Activated CD4-positive, alpha-beta memory T cell treated with anti-CD3 and anti-CD28 coated beads, Interleukin-2, amount 10 ng/mL, durations not matched to agents 7 days and 5 days (primary cell): Measurements from ENCODE around the gene EYS. TPM values are rescaled to one million over a fixed set of nuclear protein-coding genes. Genes with fewer than 3 reads are reported as not detected.

Experiments used
- CTCF ChIA-PET: fragments of 350-600 bp; sonication (Branson Sonifier 250); formaldehyde crosslinking; loops from one replicate; lab custom pipeline; 2021; ENCODE audit warnings: antibody characterized with exemption, inconsistent platforms; lab: Charles Lee
- POLR2A ChIA-PET: fragments of 350-600 bp; sonication (Branson Sonifier 250); formaldehyde crosslinking; loops from one replicate; lab custom pipeline; 2021; ENCODE audit warnings: antibody characterized with exemption; lab: Charles Lee
- DNase-seq: peaks from one replicate; pipeline ENCODE4 v3.0.0-alpha.2; 2020
- H3K27ac Mint-ChIP-seq: one replicate; pipeline ENCODE4 v1.8.0; 2021; ENCODE audit warnings: mild to moderate bottlenecking, mixed read lengths
- H3K27me3 Mint-ChIP-seq: one replicate; pipeline ENCODE4 v1.8.0; 2021; ENCODE audit warnings: mixed read lengths
- H3K36me3 Mint-ChIP-seq: one replicate; pipeline ENCODE4 v1.8.0; 2021; ENCODE audit warnings: low read depth, mixed read lengths
- H3K4me1 Mint-ChIP-seq: one replicate; pipeline ENCODE4 v1.8.0; 2021; ENCODE audit warnings: mixed read lengths
- H3K4me3 Mint-ChIP-seq: one replicate; pipeline ENCODE4 v1.8.0; 2021; ENCODE audit warnings: mild to moderate bottlenecking, mixed read lengths
- H3K9me3 Mint-ChIP-seq: one replicate; pipeline ENCODE4 v1.8.0; 2021; ENCODE audit warnings: mixed read lengths
- total RNA-seq, 2 experiments: library from RNA; stranded (reverse); gene quantifications; one replicate each; pipeline ENCODE4 v1.2.3, GENCODE V29; 2021

EYS gene
- total RNA-seq, 2 experiments from 2014 or later: not detected

- DNase-seq: no peak
- Mint-ChIP-seq H3K9me3 (no peaks in the 10 kb centered on the region), H3K36me3 (no peaks in the 10 kb centered on the region), H3K27me3 (peaks cover 4% of the 10 kb centered on the region), H3K4me1 (no peaks in the 10 kb centered on the region), H3K4me3 (no peak overlapping the region), H3K27ac (no peak overlapping the region)
- POLR2A ChIA-PET: no interaction called here
- CTCF ChIA-PET: no interaction called here
Measured at GRCh38 chr6:63799813-63800212, 1907.2 kb downstream of the EYS start.

DNA sequence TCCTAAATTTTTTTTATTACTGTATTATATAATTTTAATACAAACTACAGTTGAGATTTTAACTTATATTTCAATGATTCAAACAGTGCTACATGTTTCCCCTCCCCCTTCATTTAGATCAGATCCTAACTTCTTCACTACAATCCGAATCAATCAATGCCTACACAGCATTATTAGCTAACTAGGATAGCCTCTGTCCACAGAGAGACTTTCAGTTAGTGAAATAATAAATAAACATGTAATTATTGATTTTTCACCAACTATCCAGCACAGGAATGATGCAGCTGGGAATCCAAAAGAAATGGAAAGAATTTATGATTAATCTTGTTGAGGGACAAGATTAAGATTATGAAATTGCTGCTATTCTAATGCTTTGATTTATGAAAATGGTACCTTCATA lies 1907.7 kb downstream of the EYS start:
- Mint-ChIP-seq H3K27me3 (peaks cover 4% of the 10 kb centered on the region), H3K4me1 (no peaks in the 10 kb centered on the region), H3K36me3 (no peaks in the 10 kb centered on the region), H3K9me3 (no peaks in the 10 kb centered on the region), H3K4me3 (no peak overlapping the region), H3K27ac (no peak overlapping the region)
- DNase-seq: no peak
- ChIA-PET POLR2A (no interaction called here), CTCF (no interaction called here)

DNA sequence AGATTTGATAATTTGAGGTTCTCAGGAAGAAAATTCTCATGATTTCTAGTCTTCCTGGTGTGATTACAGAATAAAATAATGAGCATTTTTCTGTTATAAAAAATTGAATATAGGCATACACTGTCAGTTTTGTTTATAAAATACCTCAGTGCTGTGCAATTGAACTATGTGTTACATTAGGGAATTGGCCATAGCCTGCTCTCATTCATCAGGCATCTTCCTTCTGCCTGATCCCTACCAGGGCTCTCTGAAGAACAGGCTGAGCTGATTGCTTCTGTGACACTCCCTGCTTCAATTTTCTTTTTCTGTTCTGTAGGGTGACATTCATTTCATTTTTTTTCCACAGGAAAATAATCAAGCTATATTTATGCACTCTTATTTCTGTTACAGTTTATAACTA lies 1908.6 kb downstream of the EYS start:
- Mint-ChIP-seq H3K9me3 (no peaks in the 10 kb centered on the region), H3K27me3 (peaks cover 4% of the 10 kb centered on the region), H3K27ac (no peak overlapping the region), H3K4me3 (no peak overlapping the region), H3K36me3 (no peaks in the 10 kb centered on the region), H3K4me1 (no peaks in the 10 kb centered on the region)
- ChIA-PET CTCF (no interaction called here), POLR2A (no interaction called here)
- no peak for DNase-seq

DNA sequence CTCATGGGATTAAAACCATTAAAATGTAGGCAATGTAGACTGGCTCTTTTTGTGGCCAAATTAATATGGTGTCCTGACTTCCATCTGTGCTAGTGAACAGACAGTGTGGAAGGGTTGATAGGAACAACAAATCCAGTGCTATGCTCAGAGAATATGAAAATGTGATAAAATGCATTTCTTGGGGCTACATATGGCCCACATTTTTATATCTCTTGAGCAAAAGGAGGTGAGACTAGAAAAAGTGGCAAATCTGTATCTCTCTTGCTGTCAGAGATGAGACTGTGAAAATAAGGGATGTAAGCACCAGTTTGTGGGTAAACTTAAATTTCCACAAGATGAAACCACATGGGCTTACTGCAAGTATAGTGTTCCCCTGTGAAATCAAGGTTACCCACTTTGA lies 1909.3 kb downstream of the EYS start:
- peaks cover 4% of the 10 kb centered on the region for H3K27me3 Mint-ChIP-seq
- H3K9me3 Mint-ChIP-seq: no peaks in the 10 kb centered on the region
- ChIA-PET CTCF (no interaction called here), POLR2A (no interaction called here)
- DNase-seq: no peak
- no peak overlapping the region for H3K4me3 Mint-ChIP-seq
- no peaks in the 10 kb centered on the region for H3K36me3 Mint-ChIP-seq
- H3K27ac Mint-ChIP-seq: no peak overlapping the region
- no peaks in the 10 kb centered on the region for H3K4me1 Mint-ChIP-seq

DNA sequence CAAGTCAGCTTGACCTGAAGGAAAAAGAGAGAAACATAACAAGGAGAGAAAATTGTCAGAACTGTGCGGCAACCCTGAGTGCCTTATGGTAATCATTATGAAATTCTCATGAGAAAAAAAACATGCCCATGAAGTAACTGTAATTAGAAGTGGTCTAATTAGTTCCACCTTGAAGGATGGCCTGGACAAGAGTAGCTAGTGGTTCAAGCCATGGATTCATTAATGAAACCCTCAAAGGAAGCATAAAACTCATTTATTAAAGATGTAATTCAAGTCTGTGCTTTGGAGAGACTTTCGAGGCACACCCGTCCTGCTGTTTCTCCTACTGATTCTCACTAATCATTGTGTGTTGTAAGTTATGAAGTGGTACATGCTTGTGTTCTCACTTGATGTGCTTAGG lies 1911.2 kb downstream of the EYS start:
- Mint-ChIP-seq H3K4me3 (no peak overlapping the region), H3K9me3 (no peaks in the 10 kb centered on the region), H3K4me1 (no peaks in the 10 kb centered on the region), H3K27ac (no peak overlapping the region), H3K36me3 (no peaks in the 10 kb centered on the region), H3K27me3 (peaks cover 4% of the 10 kb centered on the region)
- POLR2A ChIA-PET: no interaction called here
- DNase-seq: no peak
- CTCF ChIA-PET: no interaction called here

DNA sequence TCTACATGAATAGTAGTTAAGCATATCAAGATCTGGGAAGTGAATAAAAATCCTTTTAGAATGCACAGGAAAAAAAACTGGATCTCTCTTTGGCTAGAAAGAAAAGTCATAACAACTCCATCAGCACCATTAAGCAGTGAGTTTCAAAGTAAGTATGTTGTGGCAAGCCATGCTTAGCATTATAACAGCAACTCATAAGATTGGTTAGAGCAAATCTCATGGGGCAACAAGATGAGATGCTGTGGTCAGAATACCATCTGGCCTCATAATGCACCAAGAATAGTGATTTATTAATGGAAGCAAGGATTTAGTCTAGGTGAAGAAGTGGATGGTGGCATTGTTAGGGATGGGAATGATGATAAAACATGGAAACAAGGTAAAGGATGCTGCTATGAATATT lies 1912.0 kb downstream of the EYS start:
- Mint-ChIP-seq H3K4me1 (no peaks in the 10 kb centered on the region), H3K27me3 (peaks cover 4% of the 10 kb centered on the region), H3K27ac (no peak overlapping the region), H3K9me3 (no peaks in the 10 kb centered on the region), H3K36me3 (no peaks in the 10 kb centered on the region), H3K4me3 (no peak overlapping the region)
- DNase-seq: no peak
- ChIA-PET POLR2A (no interaction called here), CTCF (interaction anchor here (0.9 kb wide), 1 partner anchor 196 kb away, joined by 3 read pairs; no protein-coding TSS in a partner anchor)

GRCh38 chr6:63793465-63794137 lies 1913.4 kb downstream of the EYS start:
- DNase-seq: no peak
- Mint-ChIP-seq H3K27me3 (peaks cover 3% of the 10 kb centered on the region), H3K36me3 (no peaks in the 10 kb centered on the region), H3K9me3 (no peaks in the 10 kb centered on the region), H3K4me1 (no peaks in the 10 kb centered on the region), H3K27ac (no peak overlapping the region), H3K4me3 (no peak overlapping the region)
- ChIA-PET CTCF (no interaction called here), POLR2A (no interaction called here)

GRCh38 chr6:63792736-63793464 lies 1914.1 kb downstream of the EYS start:
- no peaks in the 10 kb centered on the region for H3K36me3 Mint-ChIP-seq
- DNase-seq: no peak
- no peak overlapping the region for H3K4me3 Mint-ChIP-seq
- ChIA-PET POLR2A (interaction anchor here (0.6 kb wide), 1 partner anchor 24 kb away, joined by 3 read pairs; no protein-coding TSS in a partner anchor), CTCF (no interaction called here)
- no peak overlapping the region for H3K27ac Mint-ChIP-seq
- peaks cover 2% of the 10 kb centered on the region for H3K27me3 Mint-ChIP-seq
- no peaks in the 10 kb centered on the region for H3K4me1 Mint-ChIP-seq
- no peaks in the 10 kb centered on the region for H3K9me3 Mint-ChIP-seq

GRCh38 chr6:63790334-63790733 lies 1916.7 kb downstream of the EYS start:
- POLR2A ChIA-PET: no interaction called here
- Mint-ChIP-seq H3K27me3 (peaks cover 2% of the 10 kb centered on the region), H3K36me3 (no peaks in the 10 kb centered on the region), H3K4me3 (no peak overlapping the region), H3K4me1 (no peaks in the 10 kb centered on the region), H3K9me3 (no peaks in the 10 kb centered on the region), H3K27ac (no peak overlapping the region)
- CTCF ChIA-PET: no interaction called here
- no peak for DNase-seq

GRCh38 chr6:63789699-63790098 lies 1917.3 kb downstream of the EYS start:
- DNase-seq: no peak
- Mint-ChIP-seq H3K4me3 (no peak overlapping the region), H3K4me1 (no peaks in the 10 kb centered on the region), H3K36me3 (no peaks in the 10 kb centered on the region), H3K9me3 (no peaks in the 10 kb centered on the region), H3K27ac (no peak overlapping the region), H3K27me3 (no peaks in the 10 kb centered on the region)
- POLR2A ChIA-PET: no interaction called here
- CTCF ChIA-PET: no interaction called here

- Mint-ChIP-seq H3K9me3 (no peaks in the 10 kb centered on the region), H3K4me3 (no peak overlapping the region), H3K36me3 (no peaks in the 10 kb centered on the region), H3K4me1 (no peaks in the 10 kb centered on the region), H3K27me3 (no peaks in the 10 kb centered on the region), H3K27ac (no peak overlapping the region)
- DNase-seq: no peak
- CTCF ChIA-PET: interaction anchor here (1.4 kb wide), 1 partner anchor 24 kb away, joined by 3 read pairs; no protein-coding TSS in a partner anchor
- POLR2A ChIA-PET: no interaction called here
Measured at GRCh38 chr6:63788569-63788968, 1918.5 kb downstream of the EYS start.

GRCh38 chr6:63787021-63787420 lies 1920.0 kb downstream of the EYS start:
- no peak for DNase-seq
- Mint-ChIP-seq H3K27me3 (no peaks in the 10 kb centered on the region), H3K4me3 (no peak overlapping the region), H3K27ac (no peak overlapping the region), H3K4me1 (no peaks in the 10 kb centered on the region), H3K9me3 (no peaks in the 10 kb centered on the region), H3K36me3 (no peaks in the 10 kb centered on the region)
- ChIA-PET POLR2A (no interaction called here), CTCF (no interaction called here)

- peaks cover 2% of the 10 kb centered on the region for H3K27me3 Mint-ChIP-seq
- ChIA-PET POLR2A (no interaction called here), CTCF (no interaction called here)
- no peak for DNase-seq
- no peak overlapping the region for H3K27ac Mint-ChIP-seq
- no peaks in the 10 kb centered on the region for H3K36me3 Mint-ChIP-seq
- H3K4me3 Mint-ChIP-seq: no peak overlapping the region
- no peaks in the 10 kb centered on the region for H3K4me1 Mint-ChIP-seq
- H3K9me3 Mint-ChIP-seq: no peaks in the 10 kb centered on the region
Measured at GRCh38 chr6:63785006-63785405, 1922.0 kb downstream of the EYS start.

- H3K27ac Mint-ChIP-seq: no peak overlapping the region
- H3K4me3 Mint-ChIP-seq: no peak overlapping the region
- DNase-seq: no peak
- H3K4me1 Mint-ChIP-seq: no peaks in the 10 kb centered on the region
- no peaks in the 10 kb centered on the region for H3K9me3 Mint-ChIP-seq
- H3K36me3 Mint-ChIP-seq: no peaks in the 10 kb centered on the region
- H3K27me3 Mint-ChIP-seq: peaks cover 3% of the 10 kb centered on the region
- ChIA-PET POLR2A (no interaction called here), CTCF (no interaction called here)
Measured at GRCh38 chr6:63783096-63783495, 1923.9 kb downstream of the EYS start.
